Osteoblast (primary cell): Measurements from ENCODE around the gene MPP3. TPM values are rescaled to one million over a fixed set of nuclear protein-coding genes. Genes with fewer than 3 reads are reported as not detected.

Experiments used
- DNase-seq: peaks from one replicate; pipeline ENCODE4 v3.0.0; 2011; ENCODE audit warnings: low spot score, mixed read lengths; ENCODE audit not compliant: insufficient read length; ENCODE audit errors: missing footprints
- H2AFZ ChIP-seq: 2 replicates; pipeline ENCODE4 v1.6.0; 2011; ENCODE audit warnings: mild to moderate bottlenecking, low read length
- H3K27ac ChIP-seq: 2 replicates; pipeline ENCODE4 v1.5.1; 2011; ENCODE audit warnings: mild to moderate bottlenecking, low read depth, low read length, moderate library complexity
- H3K27me3 ChIP-seq: 2 replicates; pipeline ENCODE4 v1.6.0; 2012; ENCODE audit warnings: mild to moderate bottlenecking, control low read depth, inconsistent platforms, low read length, moderate library complexity; ENCODE audit not compliant: insufficient read depth
- H3K36me3 ChIP-seq: 2 replicates; pipeline ENCODE4 v1.5.1; 2011; ENCODE audit warnings: mild to moderate bottlenecking, low read length, control low read depth, moderate library complexity; ENCODE audit not compliant: insufficient read depth
- H3K4me1 ChIP-seq: 2 replicates; pipeline ENCODE4 v1.5.1; 2011; ENCODE audit warnings: mild to moderate bottlenecking, low read length, control low read depth, moderate library complexity; ENCODE audit not compliant: insufficient read depth
- H3K4me2 ChIP-seq: 2 replicates; pipeline ENCODE4 v1.6.0; 2011; ENCODE audit warnings: mild to moderate bottlenecking, low read length; ENCODE audit not compliant: insufficient read depth
- H3K4me3 ChIP-seq: fragments of 200-600 bp; sonication (generic); 3 replicates; pipeline ENCODE4 v1.5.1; 2012; ENCODE audit warnings: mild to moderate bottlenecking, low read length, inconsistent platforms; ENCODE audit not compliant: insufficient read depth
- H3K79me2 ChIP-seq: 2 replicates; pipeline ENCODE4 v1.6.0; 2012; ENCODE audit warnings: mild to moderate bottlenecking, low read length, control low read depth, inconsistent platforms; ENCODE audit not compliant: insufficient read depth
- H3K9me3 ChIP-seq: 2 replicates; pipeline ENCODE4 v1.5.1; 2011; ENCODE audit warnings: low read depth, low read length, control low read depth
- H4K20me1 ChIP-seq: 2 replicates; pipeline ENCODE4 v1.6.0; 2012; ENCODE audit warnings: mild to moderate bottlenecking, low read length, control low read depth; ENCODE audit not compliant: insufficient read depth
- CTCF ChIP-seq: IDR thresholded peaks from 2 replicates; pipeline ENCODE4 v1.5.1; 2011; ENCODE audit warnings: mild to moderate bottlenecking, low read depth, low read length, moderate library complexity; ENCODE audit errors: extremely low read depth
- total RNA-seq: library from RNA; depleted of rRNA; stranded (reverse); fragments of >200 nt; gene quantifications from 2 replicates; pipeline ENCODE4 v1.2.3, GENCODE V29; 2012

MPP3 gene
- total RNA-seq, 1 donor: 6.2 TPM

- no peak overlapping the region for H3K4me3 ChIP-seq
- no peak for DNase-seq
- H3K27me3 ChIP-seq: no peaks in the 10 kb centered on the region
- H3K27ac ChIP-seq: no peak overlapping the region
- no peaks in the 10 kb centered on the region for H3K79me2 ChIP-seq
- no peak for TF ChIP-seq CTCF
- no peak overlapping the region for H2AFZ ChIP-seq
- H4K20me1 ChIP-seq: no peaks in the 10 kb centered on the region
- no peaks in the 10 kb centered on the region for H3K9me3 ChIP-seq
- no peak overlapping the region for H3K4me2 ChIP-seq
- peaks cover 14% of the 10 kb centered on the region for H3K36me3 ChIP-seq
- no peaks in the 10 kb centered on the region for H3K4me1 ChIP-seq
These were observed 10.3 kb downstream of the MPP3 start for GRCh38 chr17:43822570-43823190.

- no peak for TF ChIP-seq CTCF
These were observed 12.2 kb downstream of the MPP3 start for GRCh38 chr17:43820759-43821158.

GRCh38 chr17:43818966-43819365, 14.0 kb downstream of the MPP3 start:
- H3K27me3 ChIP-seq: no peaks in the 10 kb centered on the region
- TF ChIP-seq CTCF: no peak
- peaks cover 25% of the 10 kb centered on the region for H3K36me3 ChIP-seq
- no peaks in the 10 kb centered on the region for H3K79me2 ChIP-seq
- H3K9me3 ChIP-seq: no peaks in the 10 kb centered on the region
- H3K27ac ChIP-seq: no peak overlapping the region
- H2AFZ ChIP-seq: no peak overlapping the region
- H4K20me1 ChIP-seq: no peaks in the 10 kb centered on the region
- H3K4me1 ChIP-seq: peaks cover 9% of the 10 kb centered on the region
- DNase-seq: no peak
- H3K4me2 ChIP-seq: no peak overlapping the region
- H3K4me3 ChIP-seq: no peak overlapping the region

More at GRCh38 chr17:43820759-43821158, 12.2 kb downstream of the MPP3 start:
- Histone ChIP-seq H3K4me2 (no peak overlapping the region), H2AFZ (no peak overlapping the region), H3K4me1 (no peaks in the 10 kb centered on the region), H3K27ac (no peak overlapping the region), H3K36me3 (peaks cover 26% of the 10 kb centered on the region), H3K79me2 (no peaks in the 10 kb centered on the region), H3K9me3 (no peaks in the 10 kb centered on the region), H3K27me3 (no peaks in the 10 kb centered on the region), H3K4me3 (no peak overlapping the region), H4K20me1 (no peaks in the 10 kb centered on the region)
- no peak for DNase-seq

- Histone ChIP-seq H3K9me3 (no peaks in the 10 kb centered on the region), H3K27me3 (no peaks in the 10 kb centered on the region), H4K20me1 (no peaks in the 10 kb centered on the region), H3K4me3 (no peak overlapping the region), H3K36me3 (peaks cover 29% of the 10 kb centered on the region), H2AFZ (no peak overlapping the region), H3K27ac (no peak overlapping the region), H3K4me2 (no peak overlapping the region), H3K4me1 (peaks cover 9% of the 10 kb centered on the region), H3K79me2 (no peaks in the 10 kb centered on the region)
- TF ChIP-seq CTCF: no peak
- DNase-seq: no peak
These were observed 15.1 kb downstream of the MPP3 start for GRCh38 chr17:43817826-43818225.
